EH (cell line): ENCODE results near the gene ZNF574.

Source experiments
- DNase-seq: peaks from one replicate; pipeline ENCODE4 v3.0.0-alpha.2; 2015; ENCODE audit warnings: low read depth

The ZNF574 gene

GRCh38 chr19:42079886-42080763 is 4.2 kb downstream of the ZNF574 start:
- DNase-seq: no peak

GRCh38 chr19:42080764-42081375 is 4.9 kb downstream of the ZNF574 start:
- DNase-seq: no peak

GRCh38 chr19:42081584-42082203 is 5.7 kb downstream of the ZNF574 start:
- DNase-seq: peak; percentile 66

- no peak for DNase-seq
These were observed 7.6 kb downstream of the ZNF574 start for GRCh38 chr19:42083537-42083936.

- no peak for DNase-seq
These were observed 10.3 kb downstream of the ZNF574 start for GRCh38 chr19:42086188-42086736.

- DNase-seq: no peak
These were observed 11.0 kb downstream of the ZNF574 start for GRCh38 chr19:42086770-42087550.

GRCh38 chr19:42088471-42089190 is 12.7 kb downstream of the ZNF574 start:
- DNase-seq: peak; percentile 87

GRCh38 chr19:42089191-42089750 is 13.3 kb downstream of the ZNF574 start:
- peak; percentile 35 for DNase-seq

GRCh38 chr19:42089772-42090171 is 13.8 kb downstream of the ZNF574 start:
- no peak for DNase-seq

GRCh38 chr19:42090672-42091071 is 14.7 kb downstream of the ZNF574 start:
- no peak for DNase-seq

- DNase-seq: no peak
These were observed 15.3 kb downstream of the ZNF574 start for GRCh38 chr19:42091300-42091699.

- DNase-seq: peak; percentile 67
These were observed 15.8 kb downstream of the ZNF574 start for GRCh38 chr19:42091742-42092141.

GRCh38 chr19:42092350-42092749 is 16.4 kb downstream of the ZNF574 start:
- DNase-seq: peak; percentile 33

GRCh38 chr19:42093505-42093904 is 17.5 kb downstream of the ZNF574 start:
- no peak for DNase-seq

GRCh38 chr19:42093926-42094325 is 18.0 kb downstream of the ZNF574 start:
- no peak for DNase-seq

- DNase-seq: no peak
These were observed 19.3 kb downstream of the ZNF574 start for GRCh38 chr19:42095142-42095813.

GRCh38 chr19:42095814-42096230 is 19.9 kb downstream of the ZNF574 start:
- DNase-seq: no peak

GRCh38 chr19:42096255-42096837 is 20.4 kb downstream of the ZNF574 start:
- DNase-seq: no peak

- no peak for DNase-seq
These were observed 21.5 kb downstream of the ZNF574 start for GRCh38 chr19:42097461-42097860.

GRCh38 chr19:42098781-42099180 is 22.8 kb downstream of the ZNF574 start:
- no peak for DNase-seq
